Tibial artery (tissue), 4 donors: ENCODE results near the gene REPS2.
"Not testable (repeated sequence)": the region's sequence is repeated elsewhere in the genome, so short reads cannot be mapped to it uniquely, and the experiment has no call there.

Experiments used
- DNase-seq, 2 donors: peaks; one replicate each; pipeline ENCODE4 v3.0.0-alpha.2; 2019
- H3K27ac ChIP-seq, 2 donors: fragments of 200-600 bp; sonication (generic) in 1 of 2; 1 replicate in 1 of 2; 2 replicates in 1 of 2; pipeline ENCODE4 v1.5.1; 2018 to 2019; ENCODE audit warnings: mild to moderate bottlenecking in 1 of 2
- H3K27me3 ChIP-seq, 2 donors: fragments of 200-600 bp; sonication (generic) in 1 of 2; one replicate each; pipeline versions ENCODE4 v1.5.1 to v1.6.0; 2016 to 2019
- H3K36me3 ChIP-seq, 3 donors: fragments of 200-600 bp; sonication (generic) in 2 of 3; one replicate each; pipeline ENCODE4 v1.5.1; 2016 to 2019; ENCODE audit warnings: mild to moderate bottlenecking in 2 of 3
- H3K4me1 ChIP-seq, 4 donors: fragments of 200-600 bp; sonication (generic) in 2 of 4; 1 replicate in 3 of 4; 2 replicates in 1 of 4; pipeline ENCODE4 v1.5.1; 2016 to 2019
- H3K4me3 ChIP-seq, 2 donors: fragments of 200-600 bp; sonication (generic) in 1 of 2; 1 replicate in 1 of 2; 2 replicates in 1 of 2; pipeline ENCODE4 v1.5.1; 2018 to 2019; ENCODE audit warnings: mild to moderate bottlenecking in 2 of 2
- H3K9me3 ChIP-seq, 3 donors: fragments of 200-600 bp; sonication (generic) in 1 of 3; one replicate each; pipeline ENCODE4 v1.5.1; 2016 to 2019
- CTCF ChIP-seq, 2 experiments: fragments of 200-600 bp in 1 of 2; fragments of 450-650 bp in 1 of 2; IDR thresholded peaks; one replicate each; pipeline ENCODE4 v1.5.1; 2017 to 2019; ENCODE audit warnings: antibody characterized with exemption in 2 of 2, mild to moderate bottlenecking in 1 of 2, moderate library complexity in 1 of 2
- intact Hi-C: fragments of 100-400 bp; cut with DNase I; formaldehyde crosslinking; loops from one replicate; pipeline ENCODE4 v1.15.0; 2023; ENCODE audit warnings: low total_unique reads

REPS2 gene

GRCh38 chrX:16946971-16947562, 609 bp downstream of the REPS2 start:
- no peaks in the 10 kb centered on the region for H3K27me3 ChIP-seq
- peaks cover 0 to 3% (median 0%) of the 10 kb centered on the region in 4 donors for H3K4me1 ChIP-seq
- no peak overlapping the region for H3K27ac ChIP-seq
- H3K9me3 ChIP-seq = peaks cover 0 to 15% (median 4%) of the 10 kb centered on the region in 3 donors
- TF ChIP-seq CTCF (IDR thresholded peaks at IDR 0.05) = no peak
- peak overlapping the region; percentile 60 to 75 for H3K4me3 ChIP-seq
- intact Hi-C loops = no loop called here
- DNase-seq = no peak
- no peaks in the 10 kb centered on the region for H3K36me3 ChIP-seq

GRCh38 chrX:16950423-16950822, 4.0 kb downstream of the REPS2 start:
- Histone ChIP-seq H3K27me3 (no peaks in the 10 kb centered on the region), H3K4me3 (no peak overlapping the region), H3K9me3 (no peaks in the 10 kb centered on the region), H3K4me1 (peaks cover 0 to 3% (median 0%) of the 10 kb centered on the region in 4 donors), H3K36me3 (no peaks in the 10 kb centered on the region), H3K27ac (no peak overlapping the region)
- intact Hi-C loops = no loop called here
- no peak for TF ChIP-seq CTCF (IDR thresholded peaks at IDR 0.05)
- DNase-seq = no peak

- no peaks in the 10 kb centered on the region for H3K4me1 ChIP-seq
- H3K4me3 ChIP-seq = no peak overlapping the region
- H3K9me3 ChIP-seq = no peaks in the 10 kb centered on the region
- no peak for DNase-seq
- H3K27me3 ChIP-seq = no peaks in the 10 kb centered on the region
- intact Hi-C loops = no loop called here
- H3K36me3 ChIP-seq = no peaks in the 10 kb centered on the region
- no peak overlapping the region for H3K27ac ChIP-seq
- TF ChIP-seq CTCF (IDR thresholded peaks at IDR 0.05) = no peak
These were observed 7.3 kb downstream of the REPS2 start for GRCh38 chrX:16953606-16954211.

DNA sequence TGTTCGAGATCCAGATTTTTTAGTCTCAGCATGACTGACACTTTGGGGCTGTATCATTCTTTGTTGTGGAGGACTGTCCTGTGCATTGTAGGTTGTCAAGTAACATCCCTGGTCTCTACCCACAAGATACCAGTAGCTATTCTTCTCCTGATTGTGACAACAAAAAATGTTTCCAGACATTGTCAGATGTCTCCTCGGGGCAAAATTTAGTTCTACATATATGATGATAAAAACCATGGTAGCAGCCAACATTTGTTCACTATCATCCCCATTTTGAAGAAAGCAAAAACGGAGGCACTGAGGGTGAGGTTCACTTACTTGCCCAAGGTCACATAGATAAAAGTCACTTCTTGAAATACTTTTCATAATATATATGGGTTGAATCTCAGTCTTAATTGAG, 11.3 kb downstream of the REPS2 start:
- DNase-seq = no peak

DNA sequence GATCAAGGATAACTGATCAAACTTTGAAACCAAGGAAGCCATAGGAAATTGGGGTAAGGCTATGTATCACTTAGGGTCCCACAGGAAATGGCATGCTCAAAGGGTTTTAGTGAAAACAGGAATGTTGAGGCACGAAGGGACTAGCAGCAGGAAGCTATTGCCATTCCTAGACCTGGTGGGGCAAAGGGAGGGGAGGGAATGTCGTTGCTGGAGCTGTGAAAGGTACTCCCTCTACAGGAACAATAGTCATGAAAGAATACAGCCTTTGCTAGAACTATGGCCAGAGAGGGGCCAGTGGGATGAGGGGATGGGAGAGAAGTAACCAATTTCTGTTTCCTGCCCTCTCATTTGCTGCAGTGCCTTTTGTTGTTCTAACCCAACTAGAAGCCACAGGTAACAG, 11.9 kb downstream of the REPS2 start:
- TF ChIP-seq CTCF (IDR thresholded peaks at IDR 0.05) = no peak
- Histone ChIP-seq H3K4me3 (no peak overlapping the region), H3K27me3 (no peaks in the 10 kb centered on the region), H3K9me3 (no peaks in the 10 kb centered on the region), H3K4me1 (no peaks in the 10 kb centered on the region), H3K27ac (no peak overlapping the region), H3K36me3 (no peaks in the 10 kb centered on the region)
- DNase-seq = no peak
- intact Hi-C loops = no loop called here

More for the DNA sequence above, 11.3 kb downstream of the REPS2 start:
- no peaks in the 10 kb centered on the region for H3K36me3 ChIP-seq
- no peaks in the 10 kb centered on the region for H3K4me1 ChIP-seq
- intact Hi-C loops = no loop called here
- no peak for TF ChIP-seq CTCF (IDR thresholded peaks at IDR 0.05)
- H3K27ac ChIP-seq = no peak overlapping the region
- H3K9me3 ChIP-seq = no peaks in the 10 kb centered on the region
- H3K4me3 ChIP-seq = no peak overlapping the region
- no peaks in the 10 kb centered on the region for H3K27me3 ChIP-seq

DNA sequence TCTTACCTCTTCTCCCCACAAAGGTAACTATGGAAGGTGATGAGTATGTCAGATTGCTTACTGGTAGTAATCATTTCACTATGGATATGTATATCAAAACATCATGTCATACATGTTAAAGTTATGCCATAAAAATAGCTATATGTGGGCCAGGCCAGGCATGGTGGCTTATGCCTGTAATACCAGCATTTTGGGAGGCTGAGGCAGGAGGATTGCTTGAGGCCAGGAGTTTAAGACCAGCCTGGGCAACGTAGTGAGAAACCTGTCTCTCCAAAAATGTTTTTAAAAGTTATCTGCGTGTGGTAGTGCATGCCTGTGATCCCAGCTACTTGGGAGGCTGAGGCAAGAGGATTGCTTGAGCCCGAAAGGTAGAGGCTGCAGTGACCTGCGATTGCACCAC, 16.2 kb downstream of the REPS2 start:
- H3K4me1 ChIP-seq, H3K4me3 ChIP-seq, H3K27me3 ChIP-seq, H3K27ac ChIP-seq, DNase-seq, H3K36me3 ChIP-seq, H3K9me3 ChIP-seq, intact Hi-C loops: not testable (repeated sequence)
